K562 (cell line): ENCODE data around the gene FOXA3. TPM values are rescaled to one million over a fixed set of nuclear protein-coding genes. Genes with fewer than 3 reads are reported as not detected.

Experiments used
- CREM ChIP-seq: IDR thresholded peaks from 2 replicates; pipeline ENCODE4 v1.6.1; 2014; ENCODE audit warnings: antibody characterized with exemption, low read depth
- KLF13 ChIP-seq: fragments of 450-650 bp; IDR thresholded peaks from 2 replicates; pipeline ENCODE4 v1.6.1; 2016; ENCODE audit warnings: missing genetic modification characterization, low read depth, mild to moderate bottlenecking, missing compliant biosample characterization, moderate library complexity, borderline replicate concordance
- MTA3 ChIP-seq: fragments of 450-650 bp; formaldehyde crosslinking; IDR thresholded peaks from 2 replicates; pipeline ENCODE4 v1.6.1; 2017; ENCODE audit warnings: mild to moderate bottlenecking, borderline replicate concordance
- NRF1 ChIP-seq, 2 experiments: fragments of 450-650 bp; IDR thresholded peaks in 1 of 2; conservative IDR thresholded peaks in 1 of 2; 2 replicates each; pipeline ENCODE4 v1.6.1; 2014; ENCODE audit warnings: mild to moderate bottlenecking in 2 of 2
- POLR2H ChIP-seq: IDR thresholded peaks from 2 replicates; pipeline ENCODE4 v1.6.1; 2016; ENCODE audit warnings: missing genetic modification characterization, low read depth, mild to moderate bottlenecking, control low read depth, missing compliant biosample characterization, moderate library complexity
- RREB1 ChIP-seq: fragments of 250-450 bp; sonication (Bioruptor Pico); IDR thresholded peaks from 2 replicates; pipeline ENCODE4 v1.4.0; 2020
- SAFB2 ChIP-seq: fragments of 200-400 bp; formaldehyde crosslinking; IDR thresholded peaks from 2 replicates; pipeline ENCODE4 v1.6.1; 2018; ENCODE audit warnings: borderline replicate concordance, low read length, low read depth, moderate library complexity; ENCODE audit not compliant: severe bottlenecking
- SIN3A ChIP-seq, 2 experiments: fragments of 150-350 bp in 1 of 2; IDR thresholded peaks; 2 replicates each; pipeline ENCODE4 v1.6.1; 2011 to 2016; ENCODE audit warnings: borderline replicate concordance in 2 of 2, low read depth in 2 of 2, low read length in 2 of 2, mild to moderate bottlenecking in 2 of 2, moderate library complexity in 2 of 2; ENCODE audit not compliant: control insufficient read depth in 1 of 2
- ZNF175 ChIP-seq: fragments of 200-800 bp; sonication (Bioruptor generic); IDR thresholded peaks from 2 replicates; pipeline ENCODE4 v1.6.1; 2016; ENCODE audit warnings: low read depth, mild to moderate bottlenecking, missing genetic modification characterization, missing compliant biosample characterization
- ZNF212 ChIP-seq: fragments of 450-650 bp; formaldehyde crosslinking; IDR thresholded peaks from 2 replicates; pipeline ENCODE4 v1.4.0; 2020; ENCODE audit warnings: mild to moderate bottlenecking
- polyA plus RNA-seq, 8 experiments: library from polyadenylated mRNA; depleted of rRNA in 4 of 8; stranded (reverse) in 5 of 8; unstranded in 3 of 8; fragments of >200 nt; fragmentation: Nextera tagmentation in 2 of 8; fragmentation: Illumina TruSeq in 1 of 8; extraction: Ambion mirVana in 2 of 8; extraction: Trizol in 1 of 8; gene quantifications; 2 replicates each; pipeline versions ENCODE4 v1.2.1 to v1.2.3, GENCODE V29; 2011 to 2014; ENCODE audit warnings: inconsistent platforms in 1 of 8, missing spikeins in 1 of 8
- total RNA-seq, 7 experiments: library from RNA; depleted of rRNA in 6 of 7; stranded (reverse); fragments of >200 nt in 6 of 7; fragmentation: Illumina TruSeq in 2 of 7; extraction: Trizol in 2 of 7; gene quantifications; 2 replicates each; pipeline versions ENCODE4 v1.2.1 to v1.2.3, GENCODE V29; 2011 to 2021; ENCODE audit warnings: low replicate concordance in 1 of 7
- TF ChIP-seq, protein P1 (sequence below): fragments of 250-450 bp; sonication (Bioruptor Pico); IDR thresholded peaks from 2 replicates; pipeline ENCODE4 v1.8.0; 2022; ENCODE audit warnings: inconsistent platforms, mild to moderate bottlenecking, moderate library complexity, borderline replicate concordance
- TF ChIP-seq, protein P2 (sequence below): fragments of 450-650 bp; formaldehyde crosslinking; IDR thresholded peaks from 2 replicates; pipeline ENCODE4 v1.4.0; 2020; ENCODE audit warnings: mild to moderate bottlenecking, mixed read lengths
- TF ChIP-seq, protein P3 (sequence below): sonication (generic); formaldehyde crosslinking; IDR thresholded peaks from 2 replicates; pipeline ENCODE4 v1.8.0; 2023; ENCODE audit warnings: mild to moderate bottlenecking, missing genetic modification reagents

Gene FOXA3
- total and polyA plus RNA-seq, 9 of the 15 experiments (the other 6 are each of a cell fraction or from before 2014, with no cell fraction given): 1.3 to 15.5 (median 4.7) TPM

DNA sequence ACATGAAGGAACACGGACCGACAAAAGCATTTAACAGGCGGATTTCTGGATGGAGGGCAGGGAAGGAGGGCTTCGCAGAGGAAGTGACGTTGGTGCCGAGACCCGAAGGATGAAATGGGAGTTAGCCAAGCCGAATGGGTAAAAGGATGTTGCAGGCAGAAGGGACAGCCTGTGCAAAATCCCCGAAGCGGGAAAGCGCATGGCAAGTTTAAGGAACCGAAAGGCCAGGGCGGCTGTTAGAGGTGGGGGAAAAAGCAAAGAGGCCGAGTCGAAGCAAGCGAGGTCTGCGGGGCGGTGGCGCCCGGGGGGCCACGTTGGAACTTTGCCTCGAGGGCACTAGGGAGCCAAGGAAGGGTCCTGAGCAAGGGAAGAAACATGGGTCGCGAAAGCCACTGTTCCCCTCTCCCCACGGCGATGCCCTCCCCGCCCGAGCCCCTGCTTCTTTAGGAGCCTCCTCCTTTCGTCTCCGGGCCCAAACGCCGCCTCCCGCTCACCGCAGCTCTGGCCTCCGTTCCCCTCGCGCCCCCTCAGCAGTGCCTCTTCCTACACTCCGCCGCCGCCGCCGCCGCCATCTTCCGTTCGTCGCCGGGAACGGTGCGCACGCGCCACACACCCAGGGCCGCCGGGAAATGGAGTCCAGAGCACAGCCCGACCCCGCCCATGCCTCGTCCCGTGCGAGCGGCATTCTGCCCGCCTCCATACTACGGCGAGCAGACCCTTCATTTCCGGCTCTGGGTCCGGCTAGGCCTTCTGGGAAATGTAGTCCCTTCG, 1.4 kb upstream of the FOXA3 start, which contains the start of gene SYMPK (continued):
- TF ChIP-seq, protein P1, sequence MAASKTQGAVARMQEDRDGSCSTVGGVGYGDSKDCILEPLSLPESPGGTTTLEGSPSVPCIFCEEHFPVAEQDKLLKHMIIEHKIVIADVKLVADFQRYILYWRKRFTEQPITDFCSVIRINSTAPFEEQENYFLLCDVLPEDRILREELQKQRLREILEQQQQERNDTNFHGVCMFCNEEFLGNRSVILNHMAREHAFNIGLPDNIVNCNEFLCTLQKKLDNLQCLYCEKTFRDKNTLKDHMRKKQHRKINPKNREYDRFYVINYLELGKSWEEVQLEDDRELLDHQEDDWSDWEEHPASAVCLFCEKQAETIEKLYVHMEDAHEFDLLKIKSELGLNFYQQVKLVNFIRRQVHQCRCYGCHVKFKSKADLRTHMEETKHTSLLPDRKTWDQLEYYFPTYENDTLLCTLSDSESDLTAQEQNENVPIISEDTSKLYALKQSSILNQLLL (CRISPR knock-in tag): no peak
- TF ChIP-seq MTA3: 0 out of 2 replicates have a peak, but pooled peaks have one; percentile 20
- TF ChIP-seq ZNF175 (CRISPR knock-in tag): 0 out of 2 replicates have a peak, but pooled peaks have one; percentile 25
- no peak for TF ChIP-seq ZNF212 (CRISPR knock-in tag)
- TF ChIP-seq RREB1 (CRISPR knock-in tag): peak; percentile 41; the same call in 1 of the 2 replicates
- TF ChIP-seq, protein P2, sequence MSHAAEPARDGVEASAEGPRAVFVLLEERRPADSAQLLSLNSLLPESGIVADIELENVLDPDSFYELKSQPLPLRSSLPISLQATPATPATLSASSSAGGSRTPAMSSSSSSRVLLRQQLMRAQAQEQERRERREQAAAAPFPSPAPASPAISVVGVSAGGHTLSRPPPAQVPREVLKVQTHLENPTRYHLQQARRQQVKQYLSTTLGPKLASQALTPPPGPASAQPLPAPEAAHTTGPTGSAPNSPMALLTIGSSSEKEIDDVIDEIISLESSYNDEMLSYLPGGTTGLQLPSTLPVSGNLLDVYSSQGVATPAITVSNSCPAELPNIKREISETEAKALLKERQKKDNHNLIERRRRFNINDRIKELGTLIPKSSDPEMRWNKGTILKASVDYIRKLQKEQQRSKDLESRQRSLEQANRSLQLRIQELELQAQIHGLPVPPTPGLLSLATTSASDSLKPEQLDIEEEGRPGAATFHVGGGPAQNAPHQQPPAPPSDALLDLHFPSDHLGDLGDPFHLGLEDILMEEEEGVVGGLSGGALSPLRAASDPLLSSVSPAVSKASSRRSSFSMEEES: peak; percentile 71
- TF ChIP-seq POLR2H (tag): peak; percentile 47
- 0 out of 2 replicates have a peak, but pooled peaks have one; percentile 75 for TF ChIP-seq KLF13 (tag)
- no peak for TF ChIP-seq SAFB2
- TF ChIP-seq CREM: peak; percentile 92
- peak in 1 of 2 experiments; percentile 50; a peak in 2 of 4 replicates for TF ChIP-seq SIN3A (IDR thresholded peaks at IDR 0.05; ENCODE audit: borderline replicate concordance in 2 of 2, control insufficient read depth in 1 of 2, low read depth in 2 of 2, low read length in 2 of 2)
- TF ChIP-seq NRF1 (conservative IDR thresholded peaks at IDR 0.05 in 1 of 2, IDR thresholded peaks at IDR 0.05 in 1 of 2): peak; percentile 98
- TF ChIP-seq, protein P3, sequence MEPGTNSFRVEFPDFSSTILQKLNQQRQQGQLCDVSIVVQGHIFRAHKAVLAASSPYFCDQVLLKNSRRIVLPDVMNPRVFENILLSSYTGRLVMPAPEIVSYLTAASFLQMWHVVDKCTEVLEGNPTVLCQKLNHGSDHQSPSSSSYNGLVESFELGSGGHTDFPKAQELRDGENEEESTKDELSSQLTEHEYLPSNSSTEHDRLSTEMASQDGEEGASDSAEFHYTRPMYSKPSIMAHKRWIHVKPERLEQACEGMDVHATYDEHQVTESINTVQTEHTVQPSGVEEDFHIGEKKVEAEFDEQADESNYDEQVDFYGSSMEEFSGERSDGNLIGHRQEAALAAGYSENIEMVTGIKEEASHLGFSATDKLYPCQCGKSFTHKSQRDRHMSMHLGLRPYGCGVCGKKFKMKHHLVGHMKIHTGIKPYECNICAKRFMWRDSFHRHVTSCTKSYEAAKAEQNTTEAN (CRISPR knock-in tag): no peak
